H9 (cell line): ENCODE measurements around the gene MINDY2. TPM values are rescaled to one million over a fixed set of nuclear protein-coding genes. Genes with fewer than 3 reads are reported as not detected.

ENCODE experiments used
- DNase-seq: peaks from one replicate; pipeline ENCODE4 v3.0.0-alpha.2; 2017
- H2AFZ ChIP-seq: one replicate; pipeline ENCODE4 v1.6.1; 2013; ENCODE audit warnings: mild to moderate bottlenecking, low read length, control low read depth, moderate library complexity
- H2AK5ac ChIP-seq: 2 replicates; pipeline ENCODE4 v1.6.1; 2013; ENCODE audit warnings: low read length, control low read depth, mixed read lengths; ENCODE audit not compliant: insufficient read length
- H2BK120ac ChIP-seq: one replicate; pipeline ENCODE4 v1.6.1; 2013; ENCODE audit warnings: low read depth, mild to moderate bottlenecking, low read length, control low read depth, inconsistent platforms; ENCODE audit not compliant: poor library complexity, severe bottlenecking
- H2BK12ac ChIP-seq: 2 replicates; pipeline ENCODE4 v1.6.1; 2013; ENCODE audit warnings: low read length, control low read depth, mixed read lengths, low read depth; ENCODE audit not compliant: insufficient read length
- H2BK15ac ChIP-seq: 2 replicates; pipeline ENCODE4 v1.6.1; 2013; ENCODE audit warnings: low read depth, low read length, control low read depth
- H2BK20ac ChIP-seq: one replicate; pipeline ENCODE4 v1.6.1; 2013; ENCODE audit warnings: low read depth, mild to moderate bottlenecking, low read length, control low read depth, inconsistent platforms; ENCODE audit not compliant: poor library complexity, severe bottlenecking
- H2BK5ac ChIP-seq: 2 replicates; pipeline ENCODE4 v1.6.1; 2013; ENCODE audit warnings: low read length, control low read depth, mixed read lengths; ENCODE audit not compliant: insufficient read length
- H3K14ac ChIP-seq: 2 replicates; pipeline ENCODE4 v1.6.1; 2013; ENCODE audit warnings: low read length, control low read depth; ENCODE audit not compliant: insufficient read depth
- H3K18ac ChIP-seq: 2 replicates; pipeline ENCODE4 v1.6.1; 2013; ENCODE audit warnings: low read depth, mild to moderate bottlenecking, mixed read lengths, low read length, control low read depth; ENCODE audit not compliant: insufficient read length
- H3K23ac ChIP-seq: 2 replicates; pipeline ENCODE4 v1.6.1; 2013; ENCODE audit warnings: low read length, control low read depth, mixed read lengths, low read depth; ENCODE audit not compliant: insufficient read length
- H3K23me2 ChIP-seq: 2 replicates; pipeline ENCODE4 v1.6.1; 2013; ENCODE audit warnings: low read depth, mild to moderate bottlenecking, mixed read lengths, low read length, control low read depth; ENCODE audit not compliant: insufficient read length, poor library complexity, severe bottlenecking
- H3K27ac ChIP-seq: 2 replicates; pipeline ENCODE4 v1.5.1; 2013; ENCODE audit warnings: low read length, control low read depth, mixed read lengths, low read depth; ENCODE audit not compliant: insufficient read length
- H3K27me3 ChIP-seq: 2 replicates; pipeline ENCODE4 v1.6.1; 2013; ENCODE audit warnings: low read length, control low read depth, inconsistent platforms; ENCODE audit not compliant: insufficient read depth
- H3K4ac ChIP-seq: 2 replicates; pipeline ENCODE4 v1.6.1; 2013; ENCODE audit warnings: low read depth, mild to moderate bottlenecking, control low read depth, inconsistent platforms, low read length, moderate library complexity
- H3K4me1 ChIP-seq: 2 replicates; pipeline ENCODE4 v1.6.1; 2013; ENCODE audit warnings: low read length, control low read depth, inconsistent platforms; ENCODE audit not compliant: insufficient read depth
- H3K4me2 ChIP-seq: 2 replicates; pipeline ENCODE4 v1.6.1; 2013; ENCODE audit warnings: low read length, control low read depth, mixed read lengths; ENCODE audit not compliant: insufficient read length, insufficient read depth
- H3K56ac ChIP-seq: 2 replicates; pipeline ENCODE4 v1.6.1; 2013; ENCODE audit warnings: low read depth, mild to moderate bottlenecking, mixed read lengths, low read length, control low read depth; ENCODE audit not compliant: insufficient read length
- H3K79me1 ChIP-seq: 2 replicates; pipeline ENCODE4 v1.6.1; 2013; ENCODE audit warnings: low read depth, mild to moderate bottlenecking, moderate library complexity, low read length, control low read depth, inconsistent platforms; ENCODE audit not compliant: insufficient read depth, poor library complexity, severe bottlenecking
- H3K79me2 ChIP-seq: 2 replicates; pipeline ENCODE4 v1.6.1; 2013; ENCODE audit warnings: low read length, control low read depth, inconsistent platforms; ENCODE audit not compliant: insufficient read depth
- H3K9ac ChIP-seq: 2 replicates; pipeline ENCODE4 v1.6.1; 2013; ENCODE audit warnings: low read length, control low read depth, mixed read lengths; ENCODE audit not compliant: insufficient read length; ENCODE audit errors: extremely low read depth
- H3K9me3 ChIP-seq: one replicate; pipeline ENCODE4 v1.6.1; 2013; ENCODE audit warnings: low read depth, low read length, inconsistent platforms; ENCODE audit not compliant: control insufficient read depth
- H3T11ph ChIP-seq: one replicate; pipeline ENCODE4 v1.6.1; 2013; ENCODE audit warnings: mild to moderate bottlenecking, low read length, control low read depth, inconsistent platforms
- H4K20me1 ChIP-seq: one replicate; pipeline ENCODE4 v1.6.1; 2013; ENCODE audit not compliant: control insufficient read depth, insufficient read length, insufficient read depth
- H4K5ac ChIP-seq: 2 replicates; pipeline ENCODE4 v1.6.1; 2013; ENCODE audit warnings: low read depth, mild to moderate bottlenecking, mixed read lengths, low read length, control low read depth; ENCODE audit not compliant: insufficient read length
- H4K8ac ChIP-seq: replicated peaks from 2 replicates; pipeline ENCODE4 v1.6.1; 2013; ENCODE audit warnings: low read length, control low read depth, mixed read lengths, low read depth; ENCODE audit not compliant: insufficient read length
- H4K91ac ChIP-seq: 2 replicates; pipeline ENCODE4 v1.6.1; 2013; ENCODE audit warnings: low read depth, mild to moderate bottlenecking, moderate library complexity, mixed read lengths, low read length, control low read depth; ENCODE audit not compliant: insufficient read length
- H3K27ac Mint-ChIP-seq, 3 experiments: 2 replicates in 2 of 3; 3 replicates in 1 of 3; pipeline ENCODE4 v1.8.0; 2020 to 2021; ENCODE audit warnings: mixed read lengths in 3 of 3, mild to moderate bottlenecking in 1 of 3, moderate library complexity in 1 of 3
- H3K27me3 Mint-ChIP-seq: 2 replicates; pipeline ENCODE4 v1.8.0; 2021; ENCODE audit warnings: low read depth, mild to moderate bottlenecking, moderate library complexity, mixed read lengths
- H3K36me3 Mint-ChIP-seq, 3 experiments: 2 replicates in 2 of 3; 3 replicates in 1 of 3; pipeline ENCODE4 v1.8.0; 2020 to 2021; ENCODE audit warnings: low read depth in 3 of 3, mixed read lengths in 3 of 3; ENCODE audit not compliant: insufficient read depth in 1 of 3
- H3K4me1 Mint-ChIP-seq, 2 experiments: 2 replicates each; pipeline ENCODE4 v1.8.0; 2020; ENCODE audit warnings: mixed read lengths in 2 of 2
- H3K4me3 Mint-ChIP-seq, 2 experiments: 2 replicates in 1 of 2; 3 replicates in 1 of 2; pipeline ENCODE4 v1.8.0; 2020 to 2021; ENCODE audit warnings: mild to moderate bottlenecking in 2 of 2, mixed read lengths in 2 of 2, moderate library complexity in 1 of 2
- H3K9me3 Mint-ChIP-seq, 2 experiments: 2 replicates in 1 of 2; 3 replicates in 1 of 2; pipeline ENCODE4 v1.8.0; 2020; ENCODE audit warnings: mild to moderate bottlenecking in 2 of 2, mixed read lengths in 2 of 2, moderate library complexity in 1 of 2
- WGBS: extraction: QIAGEN DNeasy Blood & Tissue Kit; methylation state at CpG from one replicate; pipeline ENCODE4 v1.1.7; 2013; ENCODE audit warnings: missing lambda C conversion rate, low lambda C conversion rate, mixed read lengths; ENCODE audit not compliant: insufficient read length; ENCODE audit errors: extremely low coverage; 5-methylcytosine and 5-hydroxymethylcytosine counted together
- total RNA-seq: library from RNA; stranded (reverse); gene quantifications from 2 replicates; pipeline ENCODE4 v1.2.1, GENCODE V29; 2021
- TF ChIP-seq, protein P1 (sequence below): fragments of 200-600 bp; sonication (generic); conservative IDR thresholded peaks from 3 replicates; pipeline ENCODE4 v1.8.0; 2021; ENCODE audit warnings: antibody characterized with exemption, mild to moderate bottlenecking

MINDY2 gene
- total RNA-seq, 1 experiment from 2014 or later: 32.3 TPM

DNA sequence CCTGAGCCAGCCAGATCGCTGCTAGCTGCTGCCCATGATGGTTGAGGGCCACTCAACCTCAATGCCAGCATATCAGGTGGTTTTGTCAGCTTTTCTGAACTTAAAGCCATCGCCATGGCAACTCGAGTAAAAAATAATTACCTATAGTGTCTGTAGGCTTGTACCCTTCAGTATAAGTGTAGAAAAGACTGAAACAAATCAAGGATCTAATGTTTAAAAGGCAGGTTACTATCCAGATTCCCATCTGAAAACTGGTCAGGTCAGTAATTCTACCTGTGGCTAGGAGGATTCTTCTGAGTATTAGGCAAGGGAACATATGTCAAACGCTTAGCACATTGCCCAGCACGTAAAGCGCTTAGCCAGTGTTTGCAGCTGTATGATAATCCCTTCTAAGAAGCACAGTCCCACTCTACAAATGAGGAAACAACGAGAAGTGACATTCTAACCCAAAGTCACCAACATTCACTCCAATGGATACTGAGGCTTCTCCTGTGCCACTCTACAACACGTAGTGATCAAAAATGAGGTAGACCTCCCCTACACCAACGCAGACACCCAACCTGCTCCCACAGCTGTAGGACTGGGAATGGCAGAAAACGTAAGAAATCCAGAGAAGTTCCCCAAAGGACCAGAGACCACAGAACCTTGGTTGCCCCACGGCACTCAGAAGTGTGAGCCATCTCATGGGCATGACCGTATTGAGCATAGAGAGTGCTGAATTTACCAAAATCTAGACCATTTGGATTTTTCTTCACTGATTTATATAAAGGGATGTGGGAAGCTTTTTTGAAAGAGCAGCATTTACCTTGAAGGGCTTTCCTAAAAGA is 107.1 kb downstream of the MINDY2 start:
- Histone ChIP-seq H3K27ac (no peak overlapping the region), H3T11ph (no peak overlapping the region), H4K5ac (no peak overlapping the region), H2BK12ac (no peak overlapping the region), H3K27me3 (no peaks in the 10 kb centered on the region), H2BK120ac (no peak overlapping the region), H3K79me1 (no peaks in the 10 kb centered on the region), H3K4ac (no peak overlapping the region), H2BK15ac (no peak overlapping the region), H3K23me2 (no peaks in the 10 kb centered on the region), H2AK5ac (no peak overlapping the region), H4K91ac (no peak overlapping the region), H3K56ac (no peak overlapping the region), H3K18ac (no peak overlapping the region), H2AFZ (no peak overlapping the region), H2BK20ac (no peak overlapping the region), H3K4me2 (no peak overlapping the region), H3K4me1 (no peaks in the 10 kb centered on the region), H3K79me2 (no peaks in the 10 kb centered on the region), H3K9me3 (no peaks in the 10 kb centered on the region), H4K8ac (no peak overlapping the region), H4K20me1 (no peaks in the 10 kb centered on the region), H3K14ac (no peak overlapping the region), H3K23ac (no peak overlapping the region), H3K9ac (no peak overlapping the region), H2BK5ac (no peak overlapping the region)
- Mint-ChIP-seq H3K4me1 (0 out of 4 replicates have a peak, but pooled peaks cover 0 to 4% of the 10 kb centered on the region in 2 experiments), H3K36me3 (peaks cover 33 to 65% (median 59%) of the 10 kb centered on the region in 3 experiments; a peak in 6 of 7 replicates), H3K9me3 (no peaks in the 10 kb centered on the region), H3K27me3 (no peaks in the 10 kb centered on the region), H3K27ac (peak overlapping the region in 2 of 3 experiments; percentile 41 to 52; a peak in 4 of 7 replicates), H3K4me3 (no peak overlapping the region)
- TF ChIP-seq, protein P1, sequence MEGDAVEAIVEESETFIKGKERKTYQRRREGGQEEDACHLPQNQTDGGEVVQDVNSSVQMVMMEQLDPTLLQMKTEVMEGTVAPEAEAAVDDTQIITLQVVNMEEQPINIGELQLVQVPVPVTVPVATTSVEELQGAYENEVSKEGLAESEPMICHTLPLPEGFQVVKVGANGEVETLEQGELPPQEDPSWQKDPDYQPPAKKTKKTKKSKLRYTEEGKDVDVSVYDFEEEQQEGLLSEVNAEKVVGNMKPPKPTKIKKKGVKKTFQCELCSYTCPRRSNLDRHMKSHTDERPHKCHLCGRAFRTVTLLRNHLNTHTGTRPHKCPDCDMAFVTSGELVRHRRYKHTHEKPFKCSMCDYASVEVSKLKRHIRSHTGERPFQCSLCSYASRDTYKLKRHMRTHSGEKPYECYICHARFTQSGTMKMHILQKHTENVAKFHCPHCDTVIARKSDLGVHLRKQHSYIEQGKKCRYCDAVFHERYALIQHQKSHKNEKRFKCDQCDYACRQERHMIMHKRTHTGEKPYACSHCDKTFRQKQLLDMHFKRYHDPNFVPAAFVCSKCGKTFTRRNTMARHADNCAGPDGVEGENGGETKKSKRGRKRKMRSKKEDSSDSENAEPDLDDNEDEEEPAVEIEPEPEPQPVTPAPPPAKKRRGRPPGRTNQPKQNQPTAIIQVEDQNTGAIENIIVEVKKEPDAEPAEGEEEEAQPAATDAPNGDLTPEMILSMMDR: no peak
- WGBS: no CpG with 5 or more reads among the region's 12 CpGs
- DNase-seq: no peak
